SJCRH30 (cell line): ENCODE results near the gene PLK5. TPM values are rescaled to one million over a fixed set of nuclear protein-coding genes. Genes with fewer than 3 reads are reported as not detected.
A peak's percentile ranks its signal among the peaks of the same experiment; 100 is the strongest.
"Not testable (repeated sequence)": the region's sequence is repeated elsewhere in the genome, so short reads cannot be mapped to it uniquely, and the experiment has no call there.

Source experiments
- DNase-seq, 2 experiments: peaks; one replicate each; pipeline ENCODE4 v3.0.0-alpha.2; 2015 to 2020
- H3K27ac ChIP-seq: fragments of 250-450 bp; sonication (Bioruptor Pico); 2 replicates; pipeline ENCODE4 v1.5.1; 2020; ENCODE audit warnings: mild to moderate bottlenecking, moderate library complexity
- H3K27me3 ChIP-seq: fragments of 250-450 bp; sonication (Bioruptor Pico); 2 replicates; pipeline ENCODE4 v1.5.1; 2020; ENCODE audit warnings: mild to moderate bottlenecking, moderate library complexity
- H3K36me3 ChIP-seq: fragments of 250-450 bp; sonication (Bioruptor Pico); 2 replicates; pipeline ENCODE4 v1.5.1; 2020; ENCODE audit warnings: mild to moderate bottlenecking, moderate library complexity
- H3K4me1 ChIP-seq: fragments of 250-450 bp; sonication (Bioruptor Pico); 2 replicates; pipeline ENCODE4 v1.5.1; 2020; ENCODE audit warnings: mild to moderate bottlenecking, moderate library complexity
- H3K4me3 ChIP-seq: fragments of 250-450 bp; sonication (Bioruptor Pico); 2 replicates; pipeline ENCODE4 v1.5.1; 2020; ENCODE audit warnings: mild to moderate bottlenecking, moderate library complexity
- H3K9me3 ChIP-seq: fragments of 250-450 bp; sonication (Bioruptor Pico); replicated peaks from 2 replicates; pipeline ENCODE4 v1.5.1; 2020; ENCODE audit warnings: mild to moderate bottlenecking, moderate library complexity
- total RNA-seq: library from RNA; depleted of rRNA; stranded (reverse); fragments of >200 nt; shearing (Covaris generic); gene quantifications from 2 replicates; pipeline ENCODE4 v1.2.3, GENCODE V29; 2014; rRNA removed

The PLK5 gene, protein sequence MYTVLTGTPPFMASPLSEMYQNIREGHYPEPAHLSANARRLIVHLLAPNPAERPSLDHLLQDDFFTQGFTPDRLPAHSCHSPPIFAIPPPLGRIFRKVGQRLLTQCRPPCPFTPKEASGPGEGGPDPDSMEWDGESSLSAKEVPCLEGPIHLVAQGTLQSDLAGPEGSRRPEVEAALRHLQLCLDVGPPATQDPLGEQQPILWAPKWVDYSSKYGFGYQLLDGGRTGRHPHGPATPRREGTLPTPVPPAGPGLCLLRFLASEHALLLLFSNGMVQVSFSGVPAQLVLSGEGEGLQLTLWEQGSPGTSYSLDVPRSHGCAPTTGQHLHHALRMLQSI
- total RNA-seq = not detected in 2 replicates

DNA sequence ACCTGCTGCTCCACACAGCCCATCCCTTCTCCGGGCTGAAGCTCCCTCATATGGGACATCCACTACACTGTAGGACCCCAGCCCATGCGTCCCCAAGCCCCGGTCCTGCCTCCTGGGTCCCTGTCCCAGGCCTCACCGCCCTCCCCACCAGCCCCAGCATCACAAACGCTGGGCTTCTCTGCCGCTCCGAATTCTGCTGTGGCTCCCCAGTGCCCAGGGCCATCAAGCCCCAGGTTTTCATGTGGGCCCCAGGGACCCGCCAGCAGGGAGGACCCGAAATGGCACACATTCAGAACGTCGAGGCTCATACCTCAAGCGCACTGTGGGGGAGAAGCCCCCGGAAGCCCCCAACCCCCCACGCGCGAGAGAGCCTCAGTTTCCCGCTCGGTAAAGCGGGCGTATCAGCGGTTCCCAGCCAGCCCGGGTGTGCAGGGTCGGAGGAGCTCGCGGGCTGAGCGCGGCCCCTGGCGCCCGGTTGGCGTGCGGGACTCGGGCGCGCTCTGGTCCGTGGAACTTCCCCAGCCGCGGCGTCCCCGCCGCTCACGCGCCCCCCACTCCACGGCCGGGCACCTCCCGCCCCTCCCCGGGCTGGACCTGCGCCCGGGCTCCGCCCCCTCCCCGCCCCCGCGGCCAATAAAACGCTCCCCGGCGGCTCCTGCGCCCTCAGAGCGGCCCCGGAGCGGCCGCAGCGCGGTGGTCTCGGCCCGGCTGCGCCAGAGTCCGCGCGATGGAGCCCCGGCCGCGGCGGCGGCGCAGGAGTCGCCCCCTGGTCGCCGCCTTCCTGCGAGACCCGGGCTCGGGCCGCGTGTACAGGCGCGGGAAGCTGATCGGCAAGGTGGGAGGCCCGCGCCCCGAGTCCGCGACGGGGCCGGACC lies at the start of gene PLK5:
Gene PLK5 (plus strand): TSS at position 666 of the 875 bp plus-strand sequence. CDS start 2,920 bp downstream, outside the sequence.
- DNase-seq = no peak
- H3K4me1 ChIP-seq = no peaks in the 10 kb centered on the region
- H3K27ac ChIP-seq = no peak within 1 kb of the TSS
- no peaks in the 10 kb centered on the region for H3K36me3 ChIP-seq
- no peaks in the 10 kb centered on the region; the same call in 1 of the 2 replicates for H3K27me3 ChIP-seq
- no peak within 1 kb of the TSS for H3K4me3 ChIP-seq
- H3K9me3 ChIP-seq = no peaks in the 10 kb centered on the region

DNA sequence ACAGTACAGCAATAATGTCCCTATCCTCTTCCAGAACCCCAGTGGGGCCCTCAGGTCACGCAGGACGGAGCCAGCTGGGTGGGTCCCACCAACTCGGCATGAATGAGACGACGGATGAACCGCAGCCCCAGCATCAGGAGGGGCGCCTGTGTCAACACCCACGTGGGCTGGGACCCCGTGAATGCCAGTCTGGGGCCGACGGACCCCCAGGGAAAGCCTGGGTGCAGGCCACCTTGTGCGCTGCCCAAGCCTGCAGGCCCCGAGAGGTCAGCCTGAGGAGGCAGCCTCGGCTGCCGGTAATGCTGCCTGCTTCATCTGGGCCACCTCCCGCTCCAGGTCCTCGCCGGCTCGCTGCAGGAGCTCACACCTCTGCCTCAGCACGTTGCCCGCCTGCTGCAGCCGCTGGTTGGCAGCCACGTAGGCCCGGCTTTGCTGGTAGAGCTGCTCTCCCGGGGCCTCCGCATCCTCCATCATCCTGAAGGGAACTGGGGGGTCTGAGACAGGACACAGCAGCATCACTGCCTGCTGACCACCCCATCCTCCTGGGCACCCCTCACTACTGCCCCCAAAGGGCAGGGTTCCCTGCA lies 49.0 kb upstream of the PLK5 start:
- peaks cover 2% of the 10 kb centered on the region; the same call in 1 of the 2 replicates for H3K4me1 ChIP-seq
- no peaks in the 10 kb centered on the region for H3K9me3 ChIP-seq
- H3K27me3 ChIP-seq = no peaks in the 10 kb centered on the region; the same call in 1 of the 2 replicates

DNA sequence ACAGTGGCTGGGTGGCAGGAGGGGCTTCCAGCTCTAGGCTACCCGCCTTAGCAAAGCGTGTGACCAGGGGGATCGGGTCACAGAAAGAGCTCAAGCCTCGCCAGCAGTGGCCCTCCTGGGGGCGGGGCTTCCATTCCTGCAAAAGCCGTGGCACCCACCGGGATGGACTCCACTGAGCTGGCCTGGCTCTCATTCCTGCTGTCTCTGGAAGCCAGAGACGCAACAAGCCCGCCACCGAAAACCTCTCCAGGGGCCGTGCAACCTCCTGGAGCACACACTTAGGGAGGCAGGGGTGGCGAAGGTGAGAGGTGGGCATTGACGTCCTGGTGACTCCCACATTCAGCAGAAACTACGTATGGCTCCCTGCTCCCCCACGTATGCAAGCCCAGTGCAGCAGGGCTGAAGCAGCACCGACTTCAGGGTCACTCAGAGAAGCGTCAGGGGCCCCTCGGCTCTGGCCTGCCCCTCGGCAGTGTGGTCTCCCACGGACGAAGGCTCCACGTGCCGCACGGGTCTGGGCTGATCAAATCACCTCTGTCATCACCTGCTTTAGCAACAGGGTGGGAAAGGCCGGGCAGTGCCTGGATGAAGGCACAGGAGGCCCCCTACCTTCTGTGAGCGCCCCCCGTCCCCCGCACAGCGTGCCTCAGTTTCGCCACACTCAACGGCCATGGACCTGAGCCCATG lies 48.0 kb upstream of the PLK5 start:
- Histone ChIP-seq H3K9me3 (no peaks in the 10 kb centered on the region), H3K4me1 (peaks cover 2% of the 10 kb centered on the region; the same call in 1 of the 2 replicates), H3K27ac (no peak overlapping the region), H3K27me3 (no peaks in the 10 kb centered on the region; the same call in 1 of the 2 replicates), H3K36me3 (peaks cover 4% of the 10 kb centered on the region; the same call in 1 of the 2 replicates), H3K4me3 (no peak overlapping the region)
- no peak for DNase-seq

More for the DNA sequence above, 49.0 kb upstream of the PLK5 start:
- Histone ChIP-seq H3K27ac (no peak overlapping the region), H3K36me3 (peaks cover 4% of the 10 kb centered on the region; the same call in 1 of the 2 replicates), H3K4me3 (no peak overlapping the region)
- no peak for DNase-seq

DNA sequence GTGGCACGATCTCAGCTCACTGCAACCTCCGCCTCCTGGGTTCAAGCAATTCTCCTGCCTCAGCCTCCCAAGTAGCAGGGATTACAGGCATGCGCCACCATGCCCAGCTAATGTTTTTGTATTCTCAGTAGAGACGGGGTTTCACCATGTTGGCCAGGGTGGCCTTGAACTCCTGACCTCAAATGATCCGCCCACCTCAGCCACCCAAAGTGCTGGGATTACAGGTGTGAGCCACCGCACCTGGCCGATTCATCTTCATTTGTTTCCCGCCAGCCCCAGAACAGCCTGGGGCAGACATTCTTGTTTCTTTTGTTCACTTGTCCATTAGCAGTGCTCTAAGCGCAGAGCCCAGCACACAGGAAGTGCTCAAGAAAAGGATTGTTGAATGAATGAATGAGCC lies 46.8 kb upstream of the PLK5 start:
- H3K4me3 ChIP-seq, H3K36me3 ChIP-seq, H3K9me3 ChIP-seq, H3K4me1 ChIP-seq, H3K27ac ChIP-seq, H3K27me3 ChIP-seq, DNase-seq: not testable (repeated sequence)

GRCh38 chr19:1478934-1479707 lies 44.8 kb upstream of the PLK5 start, which contains the start of gene C19orf25:
Gene C19orf25, minus strand, starts transcription at chr19:1479215. Its CDS starts 312 bp downstream, at chr19:1478903.
- Histone ChIP-seq H3K4me1 (no peaks in the 10 kb centered on the region), H3K27ac (peak within 1 kb of the TSS; percentile 41; the same call in 1 of the 2 replicates), H3K4me3 (peak within 1 kb of the TSS; percentile 73), H3K36me3 (peaks cover 4% of the 10 kb centered on the region; the same call in 1 of the 2 replicates), H3K27me3 (no peaks in the 10 kb centered on the region), H3K9me3 (no peaks in the 10 kb centered on the region)
- peak; percentile 94 to 95 for DNase-seq

DNA sequence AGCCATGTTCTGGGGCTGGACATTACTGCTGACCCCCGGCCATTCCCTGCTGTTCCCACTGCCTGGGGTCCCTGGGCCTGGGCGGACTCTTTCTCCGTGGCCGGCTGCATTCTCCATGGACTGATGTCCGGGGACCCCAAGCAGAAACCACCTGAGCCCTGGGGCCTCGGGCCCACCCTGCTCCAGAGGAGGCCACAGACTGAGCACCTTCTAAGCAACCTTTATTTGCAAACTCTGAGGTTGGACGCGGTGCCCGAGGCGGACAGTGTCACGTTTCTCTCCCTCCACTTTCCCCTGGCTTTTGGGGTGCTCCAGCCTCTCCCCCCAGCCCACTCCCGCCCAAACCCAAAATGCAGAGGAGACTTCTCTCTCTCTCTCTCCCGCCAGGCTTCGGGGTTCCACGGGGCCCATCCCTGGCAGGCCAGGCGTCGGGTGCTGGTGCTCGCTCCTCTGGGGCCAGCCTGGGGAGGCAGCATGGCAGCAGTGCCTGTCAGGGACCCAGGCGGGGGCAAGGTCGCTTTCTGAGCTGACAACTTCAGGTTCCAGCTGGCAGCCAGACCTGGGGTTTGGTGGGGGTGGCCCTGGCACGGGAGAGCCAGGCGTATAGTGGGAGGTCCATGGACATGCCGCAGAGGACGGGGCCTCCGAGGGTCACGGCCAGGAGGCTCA lies 42.5 kb upstream of the PLK5 start:
- Histone ChIP-seq H3K4me3 (no peak overlapping the region), H3K27me3 (no peaks in the 10 kb centered on the region), H3K36me3 (peaks cover 4% of the 10 kb centered on the region; the same call in 1 of the 2 replicates), H3K27ac (no peak overlapping the region), H3K9me3 (no peaks in the 10 kb centered on the region), H3K4me1 (no peaks in the 10 kb centered on the region)
- DNase-seq = no peak

DNA sequence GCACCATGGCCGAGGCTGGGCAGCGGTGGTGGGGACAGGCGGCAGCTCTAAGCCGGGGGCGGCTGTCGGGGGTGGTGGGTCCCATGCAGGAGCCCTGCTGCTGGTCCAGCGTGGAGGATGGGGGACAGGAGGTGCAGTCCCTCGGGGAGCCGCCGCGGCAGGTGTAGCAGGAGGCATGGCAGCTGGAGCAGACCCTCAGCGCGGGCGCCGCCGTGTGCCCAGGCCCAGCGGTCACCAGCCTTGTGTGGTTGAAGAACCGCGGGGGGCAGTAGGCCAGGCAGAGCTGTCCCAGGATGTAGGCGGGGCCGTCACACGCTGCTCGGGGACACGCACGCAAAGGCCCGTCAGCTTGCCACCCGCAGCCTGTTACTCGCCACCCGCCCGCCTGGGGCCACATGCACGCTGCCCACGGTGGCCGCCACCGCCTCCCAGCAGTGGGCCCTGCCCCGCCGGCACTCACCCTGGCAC lies 42.0 kb upstream of the PLK5 start:
- Histone ChIP-seq H3K9me3 (no peaks in the 10 kb centered on the region), H3K36me3 (peaks cover 4% of the 10 kb centered on the region; the same call in 1 of the 2 replicates), H3K27me3 (no peaks in the 10 kb centered on the region), H3K4me3 (no peak overlapping the region), H3K4me1 (no peaks in the 10 kb centered on the region), H3K27ac (no peak overlapping the region)
- no peak for DNase-seq

GRCh38 chr19:1482361-1483130 lies 41.3 kb upstream of the PLK5 start:
- no peaks in the 10 kb centered on the region for H3K4me1 ChIP-seq
- DNase-seq = no peak
- H3K36me3 ChIP-seq = peaks cover 1% of the 10 kb centered on the region; the same call in 1 of the 2 replicates
- no peak overlapping the region for H3K27ac ChIP-seq
- no peaks in the 10 kb centered on the region for H3K9me3 ChIP-seq
- H3K4me3 ChIP-seq = no peak overlapping the region
- no peaks in the 10 kb centered on the region for H3K27me3 ChIP-seq

DNA sequence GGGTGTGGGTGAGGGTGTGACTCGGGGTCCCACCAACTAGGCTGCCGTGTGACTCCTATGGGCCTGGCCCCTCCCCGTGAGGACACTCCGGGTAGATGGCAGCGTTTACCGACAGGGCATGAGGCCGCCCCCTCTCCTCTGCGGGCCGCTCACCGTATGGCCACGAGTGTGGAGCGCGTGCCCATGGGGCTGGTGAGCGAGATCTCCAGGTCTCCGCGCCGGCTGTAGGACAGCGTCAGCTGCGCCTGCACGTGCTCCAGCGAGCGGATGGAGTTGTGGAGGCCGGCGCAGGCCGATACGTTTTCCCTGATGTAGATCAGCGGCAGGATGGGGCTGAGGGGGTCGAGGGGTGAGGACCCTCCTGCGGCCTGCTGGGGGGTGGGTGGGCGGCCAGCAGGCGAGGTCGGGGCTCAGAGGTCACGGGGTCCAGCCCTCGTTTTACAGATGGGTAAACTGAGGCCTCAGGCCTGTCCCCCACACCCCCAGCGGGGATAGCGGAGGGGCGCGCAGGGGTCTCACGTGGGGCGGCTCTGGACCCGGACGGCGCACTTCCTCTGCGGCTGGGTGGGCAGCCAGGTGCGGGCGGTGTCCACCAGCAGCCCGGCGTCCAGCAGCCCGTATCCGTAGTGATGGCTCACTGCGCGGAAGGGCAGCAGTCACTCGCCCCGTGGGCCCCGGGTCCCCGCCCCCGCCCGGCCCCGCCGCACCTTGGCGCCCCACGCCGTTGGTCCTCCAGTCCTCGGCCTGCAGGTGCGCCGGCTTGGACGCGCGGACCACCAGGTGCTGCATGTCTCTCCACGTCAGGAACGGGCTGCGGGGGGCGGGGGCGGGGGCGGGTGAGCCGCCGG lies 40.5 kb upstream of the PLK5 start:
- Histone ChIP-seq H3K36me3 (no peaks in the 10 kb centered on the region), H3K4me3 (no peak overlapping the region), H3K27me3 (no peaks in the 10 kb centered on the region), H3K27ac (no peak overlapping the region), H3K9me3 (no peaks in the 10 kb centered on the region), H3K4me1 (no peaks in the 10 kb centered on the region)
- no peak for DNase-seq

GRCh38 chr19:1483979-1484428 lies 39.9 kb upstream of the PLK5 start:
- Histone ChIP-seq H3K27ac (no peak overlapping the region), H3K4me1 (no peaks in the 10 kb centered on the region), H3K27me3 (no peaks in the 10 kb centered on the region), H3K36me3 (no peaks in the 10 kb centered on the region), H3K4me3 (no peak overlapping the region), H3K9me3 (no peaks in the 10 kb centered on the region)
- no peak for DNase-seq

DNA sequence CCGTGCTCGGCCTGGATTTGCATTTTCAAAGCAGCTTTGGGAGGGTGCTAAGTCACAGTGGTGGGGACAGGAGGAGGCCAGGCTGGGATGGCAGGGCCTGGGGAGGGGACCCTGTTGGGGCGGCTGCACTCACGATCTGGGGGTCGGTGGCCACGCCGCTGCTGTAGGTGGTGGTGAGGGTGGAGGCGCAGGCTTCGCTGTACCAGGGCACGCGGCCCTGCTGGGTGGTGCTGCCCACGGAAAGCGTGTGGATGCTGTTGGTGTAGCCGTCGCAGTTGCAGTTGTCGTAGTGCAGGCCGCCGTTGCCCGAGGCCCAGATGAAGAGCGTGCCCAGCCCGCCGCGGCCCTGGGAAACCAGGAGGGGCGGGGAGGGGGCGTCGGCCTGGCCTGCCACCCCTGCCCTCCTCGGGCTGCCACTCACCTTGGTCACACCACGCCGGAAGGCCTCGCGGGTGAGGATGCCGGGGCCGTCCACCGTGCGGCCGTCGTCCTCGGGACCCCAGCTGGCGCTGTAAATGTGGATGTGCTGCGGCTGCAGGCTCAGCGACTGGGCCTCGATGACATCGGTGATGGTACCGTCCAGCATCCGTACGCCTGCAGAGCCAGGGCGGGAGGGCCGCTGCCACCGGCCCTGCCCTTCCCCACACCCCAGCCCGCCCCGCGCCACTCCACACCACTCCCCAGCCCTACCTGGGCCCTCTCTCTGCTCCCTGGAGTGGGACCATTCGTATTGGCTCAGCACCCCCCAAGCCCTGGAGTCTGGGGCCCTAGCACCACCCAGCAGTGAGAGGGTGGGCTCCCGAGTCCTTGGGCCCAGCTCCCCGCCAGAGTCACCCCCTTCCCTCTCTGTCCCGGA lies 36.9 kb upstream of the PLK5 start:
- H3K4me3 ChIP-seq = no peak overlapping the region
- DNase-seq = no peak
- no peak overlapping the region for H3K27ac ChIP-seq
- no peaks in the 10 kb centered on the region for H3K9me3 ChIP-seq
- no peaks in the 10 kb centered on the region for H3K27me3 ChIP-seq
- H3K4me1 ChIP-seq = peaks cover 6% of the 10 kb centered on the region
- H3K36me3 ChIP-seq = no peaks in the 10 kb centered on the region
